CD4-positive, alpha-beta T cell treated with Interleukin-15 for 1 hour (primary cell): ENCODE measurements around the gene RIPK4.

ENCODE experiments used
- DNase-seq: peaks from one replicate; pipeline ENCODE4 v3.0.0-alpha.2; 2020

The RIPK4 gene

DNA sequence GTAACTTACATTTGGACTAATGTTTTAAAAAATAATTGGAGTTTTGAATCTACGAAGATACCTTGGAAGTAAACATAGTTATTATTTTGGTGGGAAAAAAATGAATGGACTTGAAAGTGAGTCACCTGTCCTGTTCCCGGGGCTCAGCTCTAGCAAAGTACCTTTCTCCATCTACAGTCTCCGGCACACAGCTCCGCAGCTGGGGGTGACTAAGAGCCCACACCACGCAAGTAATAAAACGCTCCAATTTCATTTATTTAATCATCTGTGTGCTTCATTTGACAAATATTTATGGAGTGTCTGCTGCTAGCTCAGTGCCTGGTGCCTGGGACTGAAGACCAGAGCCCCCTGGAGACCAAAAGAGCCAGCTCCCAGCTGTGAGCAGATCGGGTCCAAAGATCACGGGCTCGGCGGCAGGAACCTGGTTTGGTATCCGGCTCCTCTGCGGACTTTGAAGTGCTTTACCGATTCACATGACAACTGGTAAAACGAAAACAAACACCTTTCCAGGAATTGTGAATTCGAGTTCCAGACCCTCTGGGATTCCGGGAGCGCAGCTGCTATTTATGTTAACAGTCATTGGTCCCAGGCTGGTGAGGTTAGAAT is 1.7 kb upstream of the RIPK4 start:
- no peak for DNase-seq

DNA sequence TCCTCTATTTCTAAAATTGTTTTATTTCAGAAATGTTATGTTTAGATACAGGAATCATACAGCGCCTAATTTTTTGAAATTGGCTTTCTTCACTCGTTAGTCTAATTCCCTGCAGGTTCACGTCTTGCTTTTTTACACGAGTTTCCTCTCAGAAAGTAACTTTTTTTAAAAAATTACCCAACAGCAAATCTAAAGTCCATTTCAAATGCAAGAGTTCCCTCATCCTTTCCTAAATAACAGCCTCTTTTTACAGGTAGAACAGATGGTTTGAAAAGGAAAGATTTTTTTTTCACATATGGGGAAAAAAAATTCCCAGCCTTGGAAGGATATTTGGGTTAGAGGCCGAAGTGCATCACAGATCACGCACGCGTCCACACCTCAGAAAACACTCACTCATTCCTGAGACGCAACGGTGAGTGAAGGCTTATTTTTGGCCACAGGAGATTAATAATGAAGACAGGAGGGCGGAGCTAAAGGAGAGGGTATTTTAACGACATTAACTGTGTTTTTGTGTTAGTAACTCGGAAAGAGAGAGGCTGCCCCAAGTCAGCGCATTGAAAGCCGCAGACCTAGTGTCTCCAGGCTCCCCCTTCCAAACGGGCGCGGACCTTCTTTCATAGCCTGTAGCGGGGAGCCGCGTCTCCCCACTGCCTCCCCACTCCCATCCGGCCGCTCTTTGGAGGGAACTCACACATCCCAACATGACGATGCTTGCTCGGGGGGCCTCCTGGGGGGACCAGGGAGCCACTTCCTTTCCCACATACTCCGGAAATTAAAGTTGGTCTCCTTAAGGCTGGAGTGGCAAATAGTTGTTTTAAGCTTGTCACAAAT is 969 bp upstream of the RIPK4 start:
- DNase-seq: no peak

DNA sequence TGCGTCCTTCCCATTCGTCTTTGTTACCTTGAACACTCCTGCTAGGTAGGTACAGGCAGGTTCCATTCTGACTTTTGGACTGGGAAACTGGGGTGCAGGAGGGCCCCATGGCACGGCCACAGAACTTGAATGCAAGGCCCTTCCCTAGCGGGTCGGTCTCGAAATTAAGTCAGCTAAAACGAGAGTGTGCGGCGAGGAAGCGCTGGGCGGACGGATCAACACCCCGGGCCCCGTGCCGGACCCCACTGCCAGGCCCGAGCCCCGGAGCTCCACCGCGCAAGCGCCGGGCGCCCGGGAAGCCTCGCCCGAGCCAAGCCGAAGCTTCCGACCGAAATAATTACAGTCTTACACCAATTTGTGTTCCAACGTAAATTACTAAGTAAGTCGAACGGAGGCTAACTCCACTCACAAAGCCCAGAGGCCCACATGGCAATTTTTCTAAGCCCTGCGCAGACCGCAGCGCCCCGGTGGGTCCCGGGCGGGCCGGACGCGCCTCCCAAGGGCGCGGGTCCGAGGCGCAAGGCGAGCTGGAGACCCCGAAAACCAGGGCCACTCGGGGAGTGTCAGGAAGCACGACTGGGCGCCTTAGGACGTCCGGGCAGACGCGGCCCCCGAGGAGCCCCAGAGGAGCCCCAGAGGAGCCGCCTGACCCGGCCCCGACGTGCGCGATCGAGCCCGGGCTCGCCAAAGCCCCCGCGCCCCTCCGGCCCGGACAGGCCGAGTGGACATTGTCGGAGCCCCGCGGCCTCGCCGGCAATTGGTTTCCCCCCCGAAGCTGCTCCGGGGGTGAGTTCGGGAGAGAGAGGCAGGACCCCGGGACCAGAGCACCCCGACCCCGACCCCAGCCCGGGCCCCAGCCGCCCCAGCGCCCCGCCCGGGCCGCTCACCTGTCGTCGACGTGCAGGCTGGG is 624 bp downstream of the RIPK4 start:
- no peak for DNase-seq

DNA sequence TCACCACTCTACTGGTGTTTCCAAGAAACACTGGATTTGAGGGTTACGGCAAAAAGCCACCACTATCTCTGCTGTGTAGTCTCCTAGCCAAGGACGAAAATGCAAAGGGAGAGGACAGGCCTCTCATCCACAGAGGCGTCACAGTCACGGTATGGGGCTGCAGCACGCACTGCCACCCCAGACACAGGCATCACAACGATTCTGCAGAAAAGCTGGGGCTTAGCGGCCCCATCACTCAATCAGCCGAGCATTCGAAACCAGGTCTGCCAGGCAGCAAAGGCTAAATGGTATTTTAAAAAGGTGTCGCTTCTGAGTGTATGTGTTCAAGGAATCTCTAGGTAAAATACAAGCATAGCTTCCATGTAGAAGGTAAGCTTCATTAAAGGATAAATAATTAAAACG is 1.4 kb downstream of the RIPK4 start:
- no peak for DNase-seq

DNA sequence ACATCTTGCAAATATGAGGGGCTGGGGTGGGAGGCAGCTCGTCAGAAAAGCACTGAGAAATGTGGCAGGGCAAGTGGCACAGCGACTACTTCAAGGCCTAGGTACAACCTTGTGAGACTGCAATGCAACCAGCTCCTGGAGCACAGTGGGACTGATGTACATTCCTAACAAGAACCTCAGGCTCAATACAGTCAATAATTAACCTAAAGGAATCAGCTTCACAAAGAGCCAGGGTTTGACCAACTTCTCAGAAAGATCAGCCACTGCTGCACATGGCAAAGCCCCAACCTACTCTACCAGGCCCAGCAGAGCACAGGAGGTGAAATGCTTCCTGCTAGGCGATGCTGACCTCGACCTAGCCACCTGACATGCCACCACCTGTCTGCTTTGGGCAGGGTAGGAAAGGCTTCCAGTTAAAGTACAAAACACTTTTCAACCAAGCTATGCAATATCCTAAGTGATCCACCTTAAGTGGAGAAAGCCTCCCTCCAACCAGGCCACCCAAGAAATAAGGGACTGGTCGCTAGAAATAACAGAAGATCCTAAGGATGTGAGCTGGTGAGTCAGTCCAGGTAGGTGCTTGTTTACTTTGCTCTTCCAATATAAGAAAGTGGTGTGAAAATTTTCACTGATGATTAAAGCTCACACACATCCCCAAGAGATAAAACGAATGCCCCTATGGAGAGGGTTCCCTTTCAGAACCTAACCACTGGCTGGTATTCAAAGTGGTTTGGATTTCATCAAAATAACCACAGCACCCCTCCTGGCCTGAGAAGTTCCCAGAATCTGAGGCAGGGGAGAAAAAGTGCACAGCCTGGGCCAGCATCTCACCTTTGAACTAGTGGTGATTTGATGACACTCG is 2.1 kb downstream of the RIPK4 start:
- DNase-seq: no peak

DNA sequence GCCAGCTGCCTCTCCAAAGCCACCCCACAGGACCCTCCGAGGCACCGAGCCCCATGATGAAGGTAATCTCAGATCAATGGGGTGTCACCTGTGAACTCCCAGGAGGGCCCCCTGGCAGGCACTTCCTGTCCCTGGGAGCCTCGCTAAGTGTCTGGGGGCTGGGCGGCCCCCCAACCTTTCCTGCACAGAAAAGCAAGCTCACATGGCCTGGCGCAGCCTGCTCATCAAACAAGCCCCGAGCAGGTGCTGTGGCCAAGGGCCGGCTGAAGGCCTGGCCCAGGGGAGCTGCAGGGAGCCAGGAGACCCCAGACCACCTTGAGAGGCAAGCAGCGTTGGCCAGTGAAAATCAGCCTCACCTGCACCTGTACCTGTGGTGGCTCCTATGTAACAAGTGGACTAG is 2.9 kb downstream of the RIPK4 start:
- DNase-seq: no peak

DNA sequence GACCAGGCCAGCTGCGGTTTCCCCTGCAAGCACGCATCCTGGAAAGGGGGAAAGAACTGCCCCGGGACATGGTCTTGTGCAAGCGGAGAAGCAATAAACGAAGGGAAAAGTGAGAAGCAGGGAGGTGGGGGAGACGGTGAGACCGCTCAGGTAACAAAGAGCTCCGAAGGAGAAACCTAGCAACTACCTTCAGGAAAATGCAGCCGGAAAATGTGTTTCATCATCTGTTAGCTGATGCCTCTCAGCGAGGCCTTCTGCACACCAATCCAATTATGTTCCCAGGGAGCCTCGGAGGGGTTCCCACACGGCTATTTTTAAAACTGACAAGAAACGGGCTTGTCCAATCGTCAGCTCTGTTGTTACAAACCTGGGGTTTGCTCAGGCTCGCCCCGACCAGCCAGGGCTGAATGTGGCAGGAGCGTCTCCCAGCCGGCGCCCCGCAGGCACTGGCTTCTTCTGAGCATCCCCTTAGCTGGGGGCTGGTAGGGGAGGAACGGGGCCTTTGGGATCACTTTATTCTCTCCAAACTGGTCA is 3.4 kb downstream of the RIPK4 start:
- DNase-seq: no peak

DNA sequence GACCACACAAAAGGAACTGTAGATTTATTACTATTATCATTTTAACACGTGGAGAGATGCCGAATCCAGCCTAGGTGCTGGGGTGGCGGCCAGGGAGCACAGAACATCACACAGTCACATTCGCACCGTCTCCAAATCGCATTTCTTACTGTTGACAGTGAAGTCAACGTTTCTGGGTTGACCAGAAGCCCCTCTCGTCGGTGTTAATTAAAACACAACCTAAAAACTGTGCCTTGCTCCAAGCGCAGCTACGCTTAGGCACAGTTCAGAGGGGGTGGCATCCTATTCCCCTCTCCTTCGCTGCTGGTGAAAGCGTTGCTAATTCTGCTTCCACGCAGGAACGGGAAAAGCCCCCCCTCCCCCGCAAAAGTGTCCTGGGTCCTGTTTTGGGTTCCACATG is 4.1 kb downstream of the RIPK4 start:
- no peak for DNase-seq

DNA sequence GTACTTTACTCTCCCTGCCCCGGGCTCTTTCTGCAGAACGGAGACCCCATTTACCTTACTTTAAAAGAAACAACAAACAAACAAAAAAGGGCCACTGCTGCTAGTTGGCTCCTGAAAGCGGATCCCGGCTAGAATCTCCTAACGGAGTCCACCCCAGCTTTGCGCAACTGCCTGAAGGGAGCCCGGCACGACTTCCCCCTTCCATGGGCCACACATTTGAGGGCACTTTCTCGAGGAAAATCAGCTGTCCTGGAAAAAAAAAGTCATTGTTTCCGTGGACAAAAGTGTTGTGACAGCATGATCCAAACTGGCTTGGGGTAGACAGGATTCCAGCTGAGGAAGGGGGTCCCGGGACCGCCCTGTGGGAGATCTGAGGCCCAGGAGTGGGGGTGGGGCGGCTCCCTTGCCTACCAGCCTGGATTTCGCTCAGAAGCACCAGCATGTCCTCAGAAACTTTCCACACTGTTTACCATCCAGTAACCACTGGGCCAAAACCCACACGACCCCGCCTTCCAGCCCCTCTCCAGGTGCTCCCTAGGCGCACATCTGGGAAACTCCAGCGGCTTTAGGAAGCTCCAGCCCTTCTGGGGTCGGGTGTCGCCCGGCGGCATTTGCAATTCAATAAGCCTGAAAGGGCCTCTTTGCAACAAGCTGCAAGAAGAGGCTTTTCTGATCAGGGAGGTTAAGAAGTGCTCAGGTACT is 4.8 kb downstream of the RIPK4 start:
- peak; percentile 33 for DNase-seq

DNA sequence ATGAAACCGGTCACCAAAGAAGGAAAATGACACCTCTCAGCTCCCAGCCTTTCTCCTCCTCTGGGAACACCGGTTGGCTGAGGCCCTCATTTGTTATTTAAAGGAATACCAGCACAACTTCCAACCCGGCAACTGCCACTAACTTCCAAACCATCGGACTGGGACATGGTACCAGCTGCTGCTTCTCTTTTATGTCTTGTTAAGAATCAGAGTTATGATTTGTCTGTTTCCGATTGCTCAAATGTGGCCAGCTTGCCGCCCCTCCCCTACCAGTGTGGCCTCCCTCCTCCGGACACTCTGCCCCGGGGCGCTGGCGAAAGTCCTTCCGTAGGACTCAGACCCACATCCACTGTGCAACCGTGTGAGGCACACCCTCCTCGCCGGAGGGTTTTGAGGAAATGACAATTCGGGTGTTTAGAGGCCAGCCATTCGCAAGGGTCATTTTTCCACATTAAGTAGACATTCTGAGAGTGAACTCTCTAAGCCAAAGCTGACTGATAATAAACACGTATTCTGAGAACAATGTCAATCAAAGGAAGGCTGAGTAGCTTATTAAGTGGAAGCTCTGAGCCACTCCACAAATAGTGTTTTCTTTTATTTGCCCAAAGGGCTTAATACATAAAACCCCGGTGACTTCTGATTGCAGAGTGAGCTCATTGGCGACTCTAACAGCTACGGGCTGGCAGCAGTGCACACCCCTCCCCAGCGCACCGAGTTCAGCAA is 5.5 kb downstream of the RIPK4 start:
- peak; percentile 73 for DNase-seq

DNA sequence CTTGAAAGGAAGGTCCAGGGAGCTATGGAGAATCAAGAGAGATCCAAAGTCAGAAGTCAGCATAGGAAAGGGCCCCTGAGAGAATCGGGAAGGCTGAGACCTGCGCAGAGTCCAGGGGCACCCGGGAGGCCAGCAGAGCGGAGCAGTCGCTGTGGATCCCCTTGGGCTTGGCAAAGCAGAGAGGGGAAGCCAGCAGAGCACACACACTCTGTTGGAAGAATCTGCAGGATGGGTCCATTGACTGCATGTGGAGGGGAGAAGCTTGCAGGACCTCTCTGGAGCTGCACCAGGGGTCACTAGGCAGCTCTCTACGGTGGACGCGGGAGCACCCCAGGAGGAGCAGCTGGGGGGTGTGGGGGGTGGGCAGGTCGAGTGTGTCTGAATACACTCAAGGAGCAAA is 6.4 kb downstream of the RIPK4 start:
- DNase-seq: no peak

DNA sequence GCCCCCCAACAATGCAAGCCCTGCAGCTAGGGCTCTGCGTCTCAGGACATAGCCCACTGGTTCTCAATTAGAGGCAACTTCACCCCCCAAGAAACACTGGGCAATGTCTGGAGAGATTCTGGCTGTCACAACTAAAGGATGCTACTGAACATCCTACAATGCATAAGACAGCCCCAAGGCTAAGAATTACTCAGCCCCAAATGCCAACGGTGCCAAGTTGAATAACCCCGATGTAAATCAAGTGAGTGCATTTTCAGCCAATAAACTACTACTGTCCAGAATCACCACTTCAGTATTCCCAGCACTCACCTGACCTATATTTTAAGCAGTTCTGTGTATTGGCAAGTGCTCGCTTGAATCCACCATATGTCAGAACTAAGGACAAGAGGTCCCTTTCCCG is 6.9 kb downstream of the RIPK4 start:
- no peak for DNase-seq

DNA sequence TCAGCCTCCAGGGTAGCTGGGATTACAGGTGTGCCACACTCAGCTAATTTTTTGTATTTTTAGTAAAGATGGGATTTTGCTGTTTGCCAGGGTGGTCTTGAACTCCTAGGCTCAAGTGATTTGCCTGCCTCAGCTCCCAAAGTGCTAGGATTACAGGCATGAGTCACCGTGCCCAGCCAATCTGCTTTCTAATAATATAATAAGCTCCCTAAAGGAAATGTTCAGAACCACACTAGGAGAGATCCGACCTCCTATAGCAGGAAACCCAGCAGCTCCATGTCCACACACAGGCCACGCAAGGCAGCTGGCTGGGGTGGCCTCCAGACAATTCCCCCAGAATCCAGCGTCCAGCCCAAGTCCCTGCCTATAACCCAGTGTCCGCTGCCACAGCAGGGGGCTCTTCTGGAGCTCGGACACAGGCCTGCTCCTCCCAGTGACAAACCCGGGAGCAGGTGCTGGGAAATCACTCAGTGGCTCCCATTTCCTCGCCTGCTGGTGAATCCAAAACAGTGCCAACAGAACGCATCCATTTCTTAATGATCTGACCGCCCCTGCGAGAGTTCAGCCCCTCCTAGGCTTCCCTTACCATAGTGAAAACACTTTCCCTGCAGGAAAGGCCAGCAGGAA is 7.5 kb downstream of the RIPK4 start:
- no peak for DNase-seq

DNA sequence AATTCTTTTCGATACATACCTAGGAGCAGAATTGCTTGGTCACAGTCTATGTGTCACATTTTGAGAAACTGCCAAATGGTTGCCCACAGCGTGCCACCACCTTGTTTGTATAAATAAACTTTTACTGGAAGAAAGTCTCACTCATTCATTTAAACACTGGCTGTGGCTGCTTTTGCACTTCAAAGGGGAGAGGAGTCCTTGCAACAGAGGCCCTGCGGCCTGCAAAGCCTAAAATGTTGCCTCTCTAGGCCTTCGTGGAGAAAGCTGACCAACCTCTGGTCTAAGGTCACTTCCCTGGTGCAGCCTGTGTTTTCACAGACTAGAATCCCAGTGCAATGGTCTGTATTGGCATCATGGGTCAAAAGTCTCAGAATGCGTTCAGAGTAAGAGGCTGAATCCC is 8.3 kb downstream of the RIPK4 start:
- DNase-seq: no peak

DNA sequence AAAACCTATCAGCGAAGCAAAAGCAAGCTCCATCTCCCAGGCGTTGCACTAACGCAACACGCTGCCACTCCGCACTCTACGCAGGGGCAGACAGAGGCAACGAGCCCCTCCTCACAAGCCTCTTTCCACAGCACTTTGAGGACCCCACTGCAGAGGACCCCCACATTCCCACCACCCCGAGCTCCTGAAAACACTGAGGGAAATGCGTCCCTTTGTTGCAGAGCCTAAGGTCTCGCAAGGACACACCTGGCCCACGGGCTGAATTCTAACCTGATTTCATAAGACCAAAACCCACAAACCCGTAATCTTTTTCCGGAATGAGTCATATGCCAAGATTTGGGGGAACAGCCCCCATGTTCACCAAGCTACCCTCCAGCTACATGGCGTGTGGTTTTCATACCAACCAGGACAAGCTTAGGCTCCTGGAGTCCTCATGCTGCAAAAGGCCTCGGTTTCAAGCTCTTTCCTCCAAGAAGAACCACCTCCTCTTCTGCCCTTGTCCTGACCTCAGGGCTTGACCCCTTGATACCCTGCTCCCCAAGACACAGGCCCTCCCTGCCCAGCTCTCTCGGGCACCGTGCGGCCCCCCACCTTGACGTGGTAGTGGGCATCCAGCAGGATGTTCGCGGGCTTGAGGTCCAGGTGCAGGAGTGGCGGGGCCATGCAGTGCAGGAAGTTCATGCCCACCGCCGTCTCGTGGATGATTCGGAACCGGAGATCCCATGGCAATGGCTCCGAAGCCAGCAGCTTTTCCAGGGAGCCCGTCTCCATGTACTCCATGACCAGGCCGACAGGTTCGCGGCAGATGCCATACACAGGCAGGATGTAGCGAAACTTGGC is 10.7 kb downstream of the RIPK4 start:
- no peak for DNase-seq

DNA sequence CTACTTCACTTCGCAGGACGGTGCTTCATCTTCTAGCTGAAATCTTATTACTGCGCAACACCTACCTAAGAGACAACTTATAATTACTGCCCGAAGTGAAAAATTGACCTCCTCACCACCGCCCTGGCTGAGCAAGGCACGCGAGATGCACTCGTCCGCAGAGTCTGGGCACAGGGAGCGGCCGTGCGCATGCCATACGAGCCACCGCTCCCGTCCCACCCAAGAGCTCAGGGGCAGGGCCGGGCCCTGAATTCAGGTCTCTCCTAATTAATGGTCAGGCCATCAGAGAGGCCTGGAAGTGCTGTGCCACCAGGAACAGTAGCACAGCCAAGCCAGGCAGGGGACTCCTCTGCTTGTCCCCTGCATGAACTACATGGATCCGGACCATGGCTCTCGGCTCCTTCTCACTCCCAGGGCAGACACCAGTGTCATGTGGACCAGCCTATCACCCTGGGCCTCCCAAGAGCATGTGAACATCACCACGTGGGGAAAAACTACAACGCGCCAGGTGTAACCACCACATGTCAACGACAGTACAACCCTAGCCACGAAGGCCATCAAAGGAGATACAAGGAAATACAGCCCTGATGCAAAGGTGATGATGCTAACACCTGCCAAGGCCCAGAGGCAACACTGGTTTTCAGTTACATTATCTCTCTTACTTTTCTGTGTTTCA is 11.5 kb downstream of the RIPK4 start:
- DNase-seq: no peak

DNA sequence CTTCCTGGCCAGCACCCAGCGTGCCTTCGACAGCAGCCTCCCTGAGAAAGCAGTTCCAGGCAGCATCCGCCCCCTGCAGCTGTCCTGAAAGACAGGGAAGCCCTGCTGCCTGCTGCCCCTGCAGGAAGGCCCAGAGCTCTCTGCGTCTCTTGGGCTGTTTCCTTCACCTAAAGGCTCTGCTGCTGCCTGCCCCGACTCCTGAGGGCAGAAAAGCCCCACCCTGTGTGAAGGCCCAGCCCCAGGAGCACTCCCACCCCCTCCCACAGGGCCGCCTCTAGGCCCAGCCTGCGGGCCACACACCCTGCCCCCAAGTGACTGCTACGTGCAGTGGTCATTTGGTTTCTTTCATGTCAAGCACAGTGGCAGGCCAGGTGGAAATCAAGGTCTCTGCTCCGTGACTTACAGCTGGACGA is 12.4 kb downstream of the RIPK4 start:
- DNase-seq: no peak

DNA sequence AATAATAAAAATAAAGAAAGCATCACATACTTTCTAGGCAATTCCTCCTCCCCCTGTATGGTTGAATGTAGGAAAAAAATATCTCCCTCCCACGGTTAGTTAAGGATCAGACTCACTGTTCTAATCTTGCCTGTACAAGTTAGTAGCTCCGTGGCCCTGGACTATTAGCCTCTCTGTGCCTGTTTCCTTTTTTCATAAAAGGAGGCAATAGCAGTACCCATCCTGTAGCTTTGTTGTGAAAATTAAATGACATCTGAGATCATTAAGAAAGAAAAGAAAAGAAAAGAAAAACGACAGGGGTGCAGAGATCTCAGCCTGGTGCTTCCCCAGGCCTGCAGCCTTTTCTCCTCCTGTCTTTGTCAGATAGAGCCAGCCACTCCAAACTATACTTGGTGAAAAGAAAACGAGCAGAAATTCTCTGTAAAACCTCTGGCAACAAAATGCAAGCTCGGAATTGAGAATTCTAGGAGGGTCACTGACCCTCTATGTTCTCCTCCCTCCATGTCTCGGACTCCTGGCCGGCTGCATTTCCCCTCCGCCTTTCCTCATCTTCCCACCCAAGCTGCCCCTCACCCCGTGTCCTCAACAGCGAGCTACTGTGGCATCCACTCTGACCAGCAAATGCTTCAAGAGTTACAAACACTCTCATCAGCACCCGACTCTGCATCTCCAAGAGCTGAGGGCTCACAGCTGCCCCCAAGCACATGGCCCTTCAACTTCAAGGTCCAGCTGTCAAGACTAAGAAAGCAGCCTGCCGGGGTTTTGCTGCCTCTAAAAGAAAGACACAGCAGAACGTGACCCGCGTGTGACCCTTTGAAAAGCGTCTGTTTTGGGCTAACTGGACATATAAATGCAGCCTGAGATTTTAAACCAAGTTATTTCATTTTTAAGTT is 13.6 kb downstream of the RIPK4 start:
- no peak for DNase-seq
